ENCODE measurements around the gene LMBRD1. TPM values are rescaled to one million over a fixed set of nuclear protein-coding genes. Genes with fewer than 3 reads are reported as not detected.

The LMBRD1 gene
- polyA plus RNA-seq, 1 of the 3 experiments (the other 2 are of a cell fraction), result 6.5 TPM

DNA sequence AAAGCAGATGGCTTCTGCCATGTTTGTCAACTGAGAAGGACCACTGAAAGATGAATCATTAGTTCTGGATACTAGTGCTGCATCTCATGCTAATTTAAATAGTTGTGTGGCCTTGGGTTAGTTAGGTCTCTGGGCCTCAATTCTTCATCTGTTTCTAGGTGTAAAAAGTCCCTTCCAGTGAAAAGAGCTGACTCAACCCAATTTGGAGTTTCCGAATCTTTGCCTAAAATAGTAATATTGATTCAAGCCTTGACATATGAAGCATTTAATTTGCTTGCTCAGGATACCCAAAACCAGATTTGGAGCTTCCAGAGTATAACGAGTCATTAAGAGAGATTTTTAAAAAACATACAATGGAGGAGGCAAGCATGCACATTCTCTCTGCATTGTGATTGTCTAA, 163.9 kb downstream of the LMBRD1 start (continued):
- TF ChIP-seq, protein P1, sequence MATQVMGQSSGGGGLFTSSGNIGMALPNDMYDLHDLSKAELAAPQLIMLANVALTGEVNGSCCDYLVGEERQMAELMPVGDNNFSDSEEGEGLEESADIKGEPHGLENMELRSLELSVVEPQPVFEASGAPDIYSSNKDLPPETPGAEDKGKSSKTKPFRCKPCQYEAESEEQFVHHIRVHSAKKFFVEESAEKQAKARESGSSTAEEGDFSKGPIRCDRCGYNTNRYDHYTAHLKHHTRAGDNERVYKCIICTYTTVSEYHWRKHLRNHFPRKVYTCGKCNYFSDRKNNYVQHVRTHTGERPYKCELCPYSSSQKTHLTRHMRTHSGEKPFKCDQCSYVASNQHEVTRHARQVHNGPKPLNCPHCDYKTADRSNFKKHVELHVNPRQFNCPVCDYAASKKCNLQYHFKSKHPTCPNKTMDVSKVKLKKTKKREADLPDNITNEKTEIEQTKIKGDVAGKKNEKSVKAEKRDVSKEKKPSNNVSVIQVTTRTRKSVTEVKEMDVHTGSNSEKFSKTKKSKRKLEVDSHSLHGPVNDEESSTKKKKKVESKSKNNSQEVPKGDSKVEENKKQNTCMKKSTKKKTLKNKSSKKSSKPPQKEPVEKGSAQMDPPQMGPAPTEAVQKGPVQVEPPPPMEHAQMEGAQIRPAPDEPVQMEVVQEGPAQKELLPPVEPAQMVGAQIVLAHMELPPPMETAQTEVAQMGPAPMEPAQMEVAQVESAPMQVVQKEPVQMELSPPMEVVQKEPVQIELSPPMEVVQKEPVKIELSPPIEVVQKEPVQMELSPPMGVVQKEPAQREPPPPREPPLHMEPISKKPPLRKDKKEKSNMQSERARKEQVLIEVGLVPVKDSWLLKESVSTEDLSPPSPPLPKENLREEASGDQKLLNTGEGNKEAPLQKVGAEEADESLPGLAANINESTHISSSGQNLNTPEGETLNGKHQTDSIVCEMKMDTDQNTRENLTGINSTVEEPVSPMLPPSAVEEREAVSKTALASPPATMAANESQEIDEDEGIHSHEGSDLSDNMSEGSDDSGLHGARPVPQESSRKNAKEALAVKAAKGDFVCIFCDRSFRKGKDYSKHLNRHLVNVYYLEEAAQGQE (IDR thresholded peaks at IDR 0.05; ENCODE audit: low read depth, low read length), result no peak

DNA sequence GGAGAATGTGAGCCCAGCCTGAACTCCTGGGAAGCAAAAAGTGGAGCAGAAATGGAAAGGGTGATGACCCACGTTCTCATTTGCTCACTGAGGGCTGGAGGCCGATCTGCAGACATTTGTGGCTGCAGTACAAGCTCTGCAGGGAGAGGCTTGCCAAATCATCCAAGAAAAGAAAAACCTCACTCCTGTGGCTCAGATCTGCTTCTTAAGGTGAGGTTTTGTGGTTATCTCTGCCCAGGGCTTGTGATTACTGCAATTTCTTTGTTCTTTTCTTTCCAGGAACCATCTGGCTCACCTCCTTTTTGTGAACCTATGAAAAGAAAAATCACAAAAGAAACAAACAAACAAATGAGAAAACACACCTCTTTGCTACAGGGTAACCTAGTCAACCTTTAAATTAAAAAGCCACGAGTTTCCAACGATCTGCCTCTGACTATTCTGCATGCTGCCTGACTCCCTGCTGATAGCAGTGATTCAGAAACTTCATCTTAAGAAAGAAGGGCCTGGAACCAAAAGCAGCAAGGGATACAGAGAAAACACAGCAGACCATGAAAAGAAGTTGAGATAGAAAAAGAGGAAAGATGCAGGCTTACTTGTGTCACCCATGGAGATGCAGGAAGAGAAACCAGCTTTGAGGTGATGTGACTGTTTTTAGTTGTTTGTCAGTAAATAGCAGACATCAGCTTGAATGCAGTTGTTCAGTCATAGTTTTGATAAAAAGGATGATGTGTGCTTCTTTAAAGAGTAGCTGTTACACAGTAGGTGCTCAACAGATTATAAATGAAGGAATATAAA, 165.1 kb downstream of the LMBRD1 start:
- Histone ChIP-seq H3K9me3 (no peaks in the 10 kb centered on the region), H3K4me2 (no peak overlapping the region), H3K4me1 (ENCODE audit: control insufficient read depth in 1 of 2, insufficient read depth in 2 of 2, low read depth in 1 of 2, low read length in 1 of 2) (no peaks in the 10 kb centered on the region), H4K20me1 (ENCODE audit: insufficient read depth) (no peaks in the 10 kb centered on the region), H3K4me3 (ENCODE audit: low read depth in 2 of 2, low read length in 1 of 2) (no peak overlapping the region), H3K36me3 (replicated peaks in 1 of 2; ENCODE audit: control insufficient read depth in 1 of 2, insufficient read depth in 2 of 2, low read length in 1 of 2) (no peaks in the 10 kb centered on the region), H3K79me2 (ENCODE audit: insufficient read depth) (no peaks in the 10 kb centered on the region), H3F3A (replicated peaks; ENCODE audit: insufficient read depth) (no peaks in the 10 kb centered on the region), H3K27me3 (ENCODE audit: insufficient read depth) (no peaks in the 10 kb centered on the region), H3K27ac (ENCODE audit: low read depth in 2 of 2, low read length in 1 of 2) (no peak overlapping the region), H3K9me2 (no peaks in the 10 kb centered on the region), H2AFZ (ENCODE audit: low read depth) (no peak overlapping the region), H3K9ac (no peak overlapping the region)
- WGBS (ENCODE audit: low lambda C conversion rate), result 10% methylated on average over 4 of the region's 4 CpGs
- TF ChIP-seq TAF1 (IDR thresholded peaks at IDR 0.05; ENCODE audit: borderline replicate concordance, low read depth, low read length) (no peak), CHD2 (IDR thresholded peaks at IDR 0.05; ENCODE audit: low read length, partially characterized antibody) (no peak), ELF1 (IDR thresholded peaks at IDR 0.05) (no peak)
- POLR2A ChIA-PET, result no interaction called here
- CTCF ChIA-PET, result no interaction called here
- no peak for DNase-seq

DNA sequence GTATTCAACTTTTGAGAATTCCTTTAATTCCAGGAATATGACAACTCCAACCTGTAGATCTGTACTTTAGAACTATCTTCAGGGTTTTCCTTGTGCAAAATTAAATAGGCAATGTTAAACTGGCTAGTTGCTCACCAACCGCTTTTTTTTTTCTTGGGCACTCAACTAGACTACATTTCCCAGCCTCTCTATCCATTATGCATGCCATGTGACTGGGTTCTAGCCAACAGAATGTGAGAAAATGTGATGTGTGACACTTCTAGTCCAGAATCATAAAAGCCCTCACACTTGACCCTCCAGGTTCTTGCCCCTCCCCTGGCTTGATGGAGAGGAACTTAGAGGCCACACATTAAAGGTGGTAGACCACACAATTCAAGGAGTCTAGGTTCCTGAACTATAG, 166.0 kb downstream of the LMBRD1 start:
- POLR2A ChIA-PET, result no interaction called here
- H3K27ac ChIP-seq (ENCODE audit: low read depth in 2 of 2, low read length in 1 of 2), result no peak overlapping the region
- H3K9me2 ChIP-seq, result no peaks in the 10 kb centered on the region
- H3K36me3 ChIP-seq (replicated peaks in 1 of 2; ENCODE audit: control insufficient read depth in 1 of 2, insufficient read depth in 2 of 2, low read length in 1 of 2), result no peaks in the 10 kb centered on the region
- no peaks in the 10 kb centered on the region for H3K9me3 ChIP-seq
- WGBS (ENCODE audit: low lambda C conversion rate), result 43% methylated on average over 1 of the region's 1 CpG
- H3K9ac ChIP-seq, result no peak overlapping the region
- TF ChIP-seq SMC3 (IDR thresholded peaks at IDR 0.05; ENCODE audit: low read depth, low read length), result no peak
- TF ChIP-seq MXI1 (IDR thresholded peaks at IDR 0.05; ENCODE audit: low read depth, low read length), result no peak
- TF ChIP-seq RAD21 (IDR thresholded peaks at IDR 0.05; ENCODE audit: low read length), result no peak
- TF ChIP-seq RXRA (IDR thresholded peaks at IDR 0.05; ENCODE audit: borderline replicate concordance, low read depth), result no peak
- no peak for TF ChIP-seq JUND (IDR thresholded peaks at IDR 0.05)
- no peak for TF ChIP-seq SIN3A (IDR thresholded peaks at IDR 0.05; ENCODE audit: borderline replicate concordance, low read depth, low read length)
- no peak for TF ChIP-seq TAF1 (IDR thresholded peaks at IDR 0.05; ENCODE audit: borderline replicate concordance, low read depth, low read length)
- TF ChIP-seq TEAD4 (IDR thresholded peaks at IDR 0.05; ENCODE audit: borderline replicate concordance, insufficient read depth), result no peak
- no peaks in the 10 kb centered on the region for H3K79me2 ChIP-seq (ENCODE audit: insufficient read depth)
- DNase-seq, result no peak
- no peaks in the 10 kb centered on the region for H3F3A ChIP-seq (replicated peaks; ENCODE audit: insufficient read depth)
- no peak overlapping the region for H2AFZ ChIP-seq (ENCODE audit: low read depth)
- no peak overlapping the region for H3K4me3 ChIP-seq (ENCODE audit: low read depth in 2 of 2, low read length in 1 of 2)
- H3K4me1 ChIP-seq (ENCODE audit: control insufficient read depth in 1 of 2, insufficient read depth in 2 of 2, low read depth in 1 of 2, low read length in 1 of 2), result no peaks in the 10 kb centered on the region
- no peaks in the 10 kb centered on the region for H4K20me1 ChIP-seq (ENCODE audit: insufficient read depth)
- H3K27me3 ChIP-seq (ENCODE audit: insufficient read depth), result no peaks in the 10 kb centered on the region
- CTCF ChIA-PET, result no interaction called here
- H3K4me2 ChIP-seq, result no peak overlapping the region
